H1 (cell line): Measurements from ENCODE around the gene PNMA8C. TPM values are rescaled to one million over a fixed set of nuclear protein-coding genes. Genes with fewer than 3 reads are reported as not detected.

ENCODE experiments used
- CTCF ChIA-PET: fragments of 300-600 bp; sonication (Branson Sonifier 250); formaldehyde crosslinking; loops from one replicate; lab custom pipeline; 2021; ENCODE audit not compliant: partially characterized antibody; lab: Charles Lee
- POLR2A ChIA-PET: fragments of 300-600 bp; sonication (Branson Sonifier 250); formaldehyde crosslinking; loops from one replicate; lab custom pipeline; 2021; ENCODE audit warnings: inconsistent platforms; ENCODE audit not compliant: partially characterized antibody; lab: Charles Lee
- DNase-seq, 2 experiments: peaks; one replicate each; pipeline versions ENCODE4 v3.0.0 to v3.0.0-alpha.2; 2010 to 2022; ENCODE audit warnings: low spot score in 2 of 2, low read depth in 1 of 2, mixed read lengths in 1 of 2
- FAIRE-seq: peaks from 2 replicates; lab custom pipeline; 2011; peaks lifted over from hg19 to GRCh38; lab: Jason Lieb, UNC
- H2AFZ ChIP-seq: 2 replicates; pipeline ENCODE4 v1.8.1; 2012; ENCODE audit warnings: low read length, inconsistent platforms
- H2AK5ac ChIP-seq: 2 replicates; pipeline ENCODE4 v1.6.1; 2013; ENCODE audit warnings: low read depth, low read length
- H2BK120ac ChIP-seq: replicated peaks from 2 replicates; pipeline ENCODE3; 2013; ENCODE audit warnings: low read depth, low read length, inconsistent platforms
- H2BK12ac ChIP-seq: 2 replicates; pipeline ENCODE4 v1.6.1; 2013; ENCODE audit warnings: low read depth, low read length
- H2BK15ac ChIP-seq: 2 replicates; pipeline ENCODE4 v1.6.1; 2013; ENCODE audit warnings: low read length
- H2BK20ac ChIP-seq: 2 replicates; pipeline ENCODE4 v1.6.1; 2013; ENCODE audit warnings: low read length
- H2BK5ac ChIP-seq: 2 replicates; pipeline ENCODE4 v1.6.1; 2013; ENCODE audit warnings: low read depth, low read length
- H3K14ac ChIP-seq: 2 replicates; pipeline ENCODE4 v1.6.1; 2013; ENCODE audit warnings: inconsistent platforms; ENCODE audit not compliant: insufficient read length
- H3K18ac ChIP-seq: 2 replicates; pipeline ENCODE4 v1.6.1; 2013; ENCODE audit warnings: low read length; ENCODE audit errors: extremely low read depth
- H3K23ac ChIP-seq: 2 replicates; pipeline ENCODE4 v1.6.1; 2013; ENCODE audit warnings: inconsistent platforms; ENCODE audit not compliant: insufficient read length
- H3K23me2 ChIP-seq: 2 replicates; pipeline ENCODE4 v1.6.1; 2013; ENCODE audit warnings: low read depth, low read length
- H3K27ac ChIP-seq: 2 replicates; pipeline ENCODE4 v1.6.1; 2011; ENCODE audit warnings: low read depth, low read length, inconsistent platforms
- H3K27me3 ChIP-seq, 4 experiments: replicated peaks in 1 of 4; 1 replicate in 1 of 4; 2 replicates in 3 of 4; pipeline versions ENCODE4 v1.6.1 to v1.8.1; 2011 to 2013; ENCODE audit warnings: low read length in 3 of 4, mild to moderate bottlenecking in 3 of 4, inconsistent platforms in 2 of 4, mixed read lengths in 2 of 4, moderate library complexity in 1 of 4; ENCODE audit not compliant: control insufficient read depth in 3 of 4, insufficient read depth in 3 of 4; ENCODE audit errors: extremely low read depth in 1 of 4
- H3K36me3 ChIP-seq, 4 experiments: 2 replicates each; pipeline versions ENCODE4 v1.6.1 to v1.8.1; 2011 to 2013; ENCODE audit warnings: mild to moderate bottlenecking in 4 of 4, low read length in 3 of 4, moderate library complexity in 2 of 4, control low read depth in 1 of 4, inconsistent platforms in 1 of 4; ENCODE audit not compliant: insufficient read depth in 4 of 4, control insufficient read depth in 2 of 4
- H3K4ac ChIP-seq: replicated peaks from 2 replicates; pipeline ENCODE3; 2013; ENCODE audit warnings: low read length, low read depth, mixed read lengths, inconsistent platforms; ENCODE audit not compliant: insufficient read length
- H3K4me1 ChIP-seq, 4 experiments: replicated peaks in 1 of 4; 1 replicate in 1 of 4; 2 replicates in 3 of 4; pipeline versions ENCODE4 v1.6.1 to v1.8.1; 2011 to 2013; ENCODE audit warnings: low read length in 3 of 4, inconsistent platforms in 2 of 4, mixed read lengths in 1 of 4; ENCODE audit not compliant: insufficient read depth in 4 of 4, control insufficient read depth in 3 of 4
- H3K4me2 ChIP-seq, 2 experiments: 2 replicates each; pipeline versions ENCODE4 v1.6.1 to v1.8.1; 2011 to 2013; ENCODE audit warnings: low read depth in 2 of 2, low read length in 2 of 2, control low read depth in 1 of 2, inconsistent platforms in 1 of 2, mild to moderate bottlenecking in 1 of 2; ENCODE audit not compliant: insufficient read depth in 1 of 2
- H3K4me3 ChIP-seq, 4 experiments: fragments of 200-600, 300-600 bp in 1 of 4; sonication (generic), shearing (Covaris generic), sonication (Bioruptor Twin) in 1 of 4; 2 replicates each; pipeline versions ENCODE4 v1.5.1 to v1.8.1; 2011 to 2016; ENCODE audit warnings: low read length in 4 of 4, low read depth in 3 of 4, control low read depth in 2 of 4, inconsistent platforms in 2 of 4, mild to moderate bottlenecking in 2 of 4, mixed read lengths in 1 of 4, moderate library complexity in 1 of 4; ENCODE audit not compliant: insufficient read depth in 2 of 4; ENCODE audit errors: extremely low read depth in 1 of 4
- H3K56ac ChIP-seq: replicated peaks from 2 replicates; pipeline ENCODE3; 2013; ENCODE audit warnings: low read depth, mild to moderate bottlenecking, mixed read lengths, low read length, inconsistent platforms; ENCODE audit not compliant: insufficient read length
- H3K79me1 ChIP-seq: 2 replicates; pipeline ENCODE4 v1.6.1; 2013; ENCODE audit warnings: low read depth, low read length, control low read depth
- H3K79me2 ChIP-seq, 2 experiments: 2 replicates each; pipeline versions ENCODE4 v1.6.1 to v1.8.1; 2012 to 2013; ENCODE audit warnings: low read length in 2 of 2, mild to moderate bottlenecking in 2 of 2, inconsistent platforms in 1 of 2; ENCODE audit not compliant: insufficient read depth in 2 of 2, control insufficient read depth in 1 of 2
- H3K9ac ChIP-seq, 4 experiments: replicated peaks in 1 of 4; 1 replicate in 1 of 4; 2 replicates in 3 of 4; pipeline versions ENCODE4 v1.6.1 to v1.8.1; 2011 to 2013; ENCODE audit warnings: low read depth in 3 of 4, low read length in 3 of 4, control low read depth in 2 of 4, mild to moderate bottlenecking in 2 of 4, moderate library complexity in 2 of 4, inconsistent platforms in 1 of 4; ENCODE audit errors: extremely low read depth in 1 of 4
- H3K9me3 ChIP-seq, 2 experiments: 2 replicates each; pipeline versions ENCODE4 v1.6.1 to v1.8.1; 2012 to 2013; ENCODE audit warnings: mild to moderate bottlenecking in 2 of 2, moderate library complexity in 2 of 2, control low read depth in 1 of 2, inconsistent platforms in 1 of 2, low read depth in 1 of 2, low read length in 1 of 2, mixed read lengths in 1 of 2; ENCODE audit not compliant: insufficient read depth in 2 of 2
- H4K20me1 ChIP-seq, 2 experiments: replicated peaks in 1 of 2; 2 replicates each; pipeline versions ENCODE3 to v1.8.1; 2011 to 2013; ENCODE audit warnings: inconsistent platforms in 2 of 2, low read length in 2 of 2, mild to moderate bottlenecking in 1 of 2; ENCODE audit not compliant: insufficient read depth in 2 of 2, control insufficient read depth in 1 of 2
- H4K5ac ChIP-seq: 2 replicates; pipeline ENCODE4 v1.6.1; 2013; ENCODE audit warnings: low read length, low read depth, mixed read lengths, inconsistent platforms; ENCODE audit not compliant: insufficient read length
- H4K8ac ChIP-seq: 2 replicates; pipeline ENCODE4 v1.8.0; 2013; ENCODE audit warnings: mild to moderate bottlenecking, moderate library complexity, low read length, inconsistent platforms; ENCODE audit not compliant: insufficient read depth; ENCODE audit errors: extremely low read depth
- H4K91ac ChIP-seq: replicated peaks from 2 replicates; pipeline ENCODE3; 2013; ENCODE audit warnings: low read length, mixed read lengths, inconsistent platforms; ENCODE audit not compliant: insufficient read length
- ATF2 ChIP-seq: IDR thresholded peaks from 2 replicates; pipeline ENCODE4 v1.6.1; 2012; ENCODE audit warnings: low read length, inconsistent platforms
- BCL11A ChIP-seq, 2 experiments: IDR thresholded peaks; one replicate each; pipeline ENCODE4 v1.6.1; 2011; ENCODE audit warnings: low read depth in 2 of 2, low read length in 2 of 2, mild to moderate bottlenecking in 2 of 2
- CBX5 ChIP-seq: fragments of 300-800, 300-1000 bp; sonication (generic); IDR thresholded peaks from 2 replicates; pipeline ENCODE4 v1.7.1; 2016; ENCODE audit warnings: antibody characterized with exemption, low read length, low read depth
- GTF2F1 ChIP-seq: IDR thresholded peaks from 2 replicates; pipeline ENCODE4 v1.6.1; 2012; ENCODE audit warnings: low read depth, low read length, improper control_type of control experiment, borderline replicate concordance
- RNF2 ChIP-seq: fragments of 200-900, 300-1000 bp; sonication (generic); IDR thresholded peaks from 2 replicates; pipeline ENCODE4 v1.7.1; 2016; ENCODE audit warnings: borderline replicate concordance, low read depth, mild to moderate bottlenecking, antibody characterized with exemption, low read length; ENCODE audit not compliant: poor library complexity, severe bottlenecking; ENCODE audit errors: missing control alignments
- SP4 ChIP-seq: IDR thresholded peaks from 2 replicates; pipeline ENCODE4 v1.6.1; 2012; ENCODE audit warnings: low read length, inconsistent platforms
- SRF ChIP-seq: IDR thresholded peaks from 2 replicates; pipeline ENCODE4 v1.6.1; 2011; ENCODE audit warnings: mild to moderate bottlenecking, low read depth, low read length, moderate library complexity
- TAF7 ChIP-seq: optimal IDR thresholded peaks from 2 replicates; pipeline ENCODE3; 2011; ENCODE audit warnings: low read depth, mild to moderate bottlenecking, inconsistent platforms, low read length, moderate library complexity, borderline replicate concordance
- YY1 ChIP-seq: IDR thresholded peaks from 2 replicates; pipeline ENCODE4 v1.6.1; 2011; ENCODE audit warnings: low read depth, mild to moderate bottlenecking, low read length
- whole genome bisulfite sequencing, 2 experiments: shearing (Covaris generic) in 1 of 2; methylation state at CpG; one replicate each; pipeline versions ENCODE4 v1.1.6 to v1.1.7; 2013 to 2015; ENCODE audit warnings: low lambda C conversion rate in 2 of 2, mixed read lengths in 2 of 2, inconsistent platforms in 1 of 2, low coverage in 1 of 2, missing lambda C conversion rate in 1 of 2; ENCODE audit not compliant: insufficient replicate concordance in 2 of 2, insufficient coverage in 1 of 2, insufficient read length in 1 of 2; ENCODE audit errors: extremely low coverage in 1 of 2, missing lambda C conversion rate in 1 of 2; 5-methylcytosine and 5-hydroxymethylcytosine counted together
- polyA plus RNA-seq, 7 experiments: library from polyadenylated mRNA; depleted of rRNA in 3 of 7; stranded (reverse) in 5 of 7; unstranded in 2 of 7; fragments of >200 nt in 5 of 7; fragments of 200-250 nt in 2 of 7; gene quantifications; 1 replicate in 5 of 7; 2 replicates in 1 of 7; 4 replicates in 1 of 7; pipeline versions ENCODE4 v1.2.1 to v1.2.3, GENCODE V29; 2011 to 2013; ENCODE audit warnings: missing spikeins in 2 of 7, mixed read lengths in 2 of 7
- total RNA-seq: library from RNA; stranded (reverse); fragmentation: NEBNext Ultra II Directional; extraction: Animal tissue kit (Norgen Biotek cat#: 25700); gene quantifications from 2 replicates; pipeline ENCODE4 v1.2.1, GENCODE V29; 2021

PNMA8C gene
- total and polyA plus RNA-seq, 2 of the 8 experiments (the other 6 are each of a cell fraction or from before 2014, with no cell fraction given) = 0.53 to 1.8 TPM

GRCh38 chr19:46447824-46448223, 19.1 kb upstream of the PNMA8C start:
- Histone ChIP-seq H3K4me2 (no peak overlapping the region), H4K5ac (no peak overlapping the region), H3K27ac (no peak overlapping the region), H3K9me3 (no peaks in the 10 kb centered on the region), H3K79me1 (no peaks in the 10 kb centered on the region), H3K9ac (no peak overlapping the region), H3K79me2 (no peaks in the 10 kb centered on the region), H2BK12ac (no peak overlapping the region), H3K27me3 (no peaks in the 10 kb centered on the region), H2AFZ (no peak overlapping the region), H3K4ac (no peak overlapping the region), H3K4me1 (no peaks in the 10 kb centered on the region), H2BK5ac (no peak overlapping the region), H2AK5ac (no peak overlapping the region), H3K18ac (no peak overlapping the region), H4K91ac (no peak overlapping the region), H4K8ac (no peak overlapping the region), H3K4me3 (no peak overlapping the region), H2BK20ac (no peak overlapping the region), H4K20me1 (no peaks in the 10 kb centered on the region), H3K23me2 (no peaks in the 10 kb centered on the region), H3K23ac (no peak overlapping the region), H3K14ac (no peak overlapping the region), H2BK15ac (no peak overlapping the region), H3K36me3 (no peaks in the 10 kb centered on the region), H2BK120ac (no peak overlapping the region), H3K56ac (no peak overlapping the region)
- POLR2A ChIA-PET = interaction anchor here (1.6 kb wide), 1 partner anchor 9 kb away, joined by 3 read pairs; no protein-coding TSS in a partner anchor
- CTCF ChIA-PET = interaction anchor here (1.0 to 5.5 kb wide), 4 partner anchors 12 to 52 kb away, joined by 3 to 20 read pairs (median 10); no protein-coding TSS in a partner anchor
- DNase-seq (no peak), FAIRE-seq (no peak)
- no peak for TF ChIP-seq TAF7
- TF ChIP-seq ATF2 = no peak
- no peak for TF ChIP-seq SRF
- TF ChIP-seq CBX5 = no peak
- no peak for TF ChIP-seq GTF2F1
- no peak for TF ChIP-seq BCL11A (IDR thresholded peaks at IDR 0.05; ENCODE audit: low read depth in 2 of 2, low read length in 2 of 2)
- no peak for TF ChIP-seq YY1
- TF ChIP-seq RNF2 = no peak
- TF ChIP-seq SP4 = no peak
- 93% methylated on average over 4 of the region's 5 CpGs; no CpG with 5 or more reads in 1 of the 2 experiments for WGBS, 2 experiments
